NT2/D1 (cell line): Measurements from ENCODE around the gene SPSB3.

ENCODE experiments used
- YY1 ChIP-seq: IDR thresholded peaks from 2 replicates; pipeline ENCODE4 v1.6.1; 2011; ENCODE audit not compliant: insufficient read length, insufficient read depth
- ZNF274 ChIP-seq: IDR thresholded peaks from 2 replicates; pipeline ENCODE4 v1.6.1; 2011; ENCODE audit warnings: mild to moderate bottlenecking, low read depth, low read length

DNA sequence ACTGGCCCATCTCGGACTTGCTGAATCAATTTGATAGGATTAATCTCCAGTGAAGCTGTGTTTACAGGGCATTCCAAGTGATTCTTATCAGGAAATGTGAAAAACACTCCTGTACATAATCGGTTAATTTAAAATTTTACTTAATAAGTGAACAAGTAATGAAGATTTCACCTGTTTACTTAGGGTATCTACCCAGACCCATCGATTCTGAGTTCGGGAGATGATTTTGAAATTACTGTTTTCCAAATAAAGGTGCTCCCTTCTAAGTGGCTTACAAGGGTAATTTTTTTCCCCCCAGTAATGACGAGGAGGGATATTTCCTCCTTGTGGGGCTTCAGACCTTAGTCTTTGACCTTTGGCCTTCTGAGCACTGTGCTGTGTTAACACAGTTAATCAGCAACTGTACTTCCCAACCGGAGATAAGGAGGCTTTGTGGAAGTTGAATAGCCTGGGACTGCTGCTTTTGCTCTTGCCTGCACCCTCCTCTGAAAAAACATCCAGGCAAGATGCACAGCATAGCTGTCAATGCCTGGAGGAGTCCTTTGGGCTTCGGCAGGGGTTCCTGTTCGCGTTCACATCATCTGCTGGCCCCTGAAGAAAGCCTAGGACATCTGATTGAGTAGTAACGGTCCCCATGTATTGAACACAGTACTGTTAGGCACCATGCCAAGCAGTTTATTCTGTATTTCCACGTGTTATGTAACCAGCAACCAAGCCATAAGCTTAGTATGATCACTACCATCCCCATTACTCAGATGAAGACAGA lies 46.5 kb upstream of the SPSB3 start:
- TF ChIP-seq ZNF274 (no peak), YY1 (no peak)
